Lower leg skin (tissue), 3 donors: ENCODE results near the gene AIMP1.

Experiments used
- CTCF ChIP-seq, 3 donors: fragments of 450-650 bp; IDR thresholded peaks; one replicate each; pipeline ENCODE4 v1.5.1; 2016; ENCODE audit warnings: antibody characterized with exemption in 3 of 3, mild to moderate bottlenecking in 3 of 3, moderate library complexity in 2 of 3
- POLR2A ChIP-seq, 2 donors: fragments of 450-650 bp; IDR thresholded peaks; one replicate each; pipeline ENCODE4 v1.6.1; 2016 to 2017; ENCODE audit warnings: antibody characterized with exemption in 2 of 2, mild to moderate bottlenecking in 1 of 2, moderate library complexity in 1 of 2

GRCh38 chr4:106316773-106317409 lies 541 bp downstream of the AIMP1 start:
- TF ChIP-seq CTCF (IDR thresholded peaks at IDR 0.05), result no peak
- no peak for TF ChIP-seq POLR2A (IDR thresholded peaks at IDR 0.05)
